Neuronal stem cell (in vitro differentiated cells): Measurements from ENCODE around the gene UBE2D3.
A peak's percentile ranks its signal among the peaks of the same experiment; 100 is the strongest.

Experiments
- DNase-seq: peaks from one replicate; pipeline ENCODE4 v3.0.0-alpha.2; 2013; ENCODE audit warnings: low spot score
- H2AFZ ChIP-seq: one replicate; pipeline ENCODE4 v1.6.1; 2013; ENCODE audit warnings: mild to moderate bottlenecking, low read length, inconsistent platforms
- H2AK5ac ChIP-seq: 2 replicates; pipeline ENCODE4 v1.6.1; 2013; ENCODE audit warnings: low read depth, mild to moderate bottlenecking, inconsistent platforms, low read length, moderate library complexity, mixed read lengths
- H2BK120ac ChIP-seq: 2 replicates; pipeline ENCODE4 v1.6.1; 2013; ENCODE audit warnings: low read depth, mild to moderate bottlenecking, inconsistent platforms, low read length, moderate library complexity, mixed read lengths
- H2BK12ac ChIP-seq: one replicate; pipeline ENCODE4 v1.6.1; 2013; ENCODE audit warnings: low read length, inconsistent platforms
- H2BK15ac ChIP-seq: 2 replicates; pipeline ENCODE4 v1.6.1; 2013; ENCODE audit warnings: mild to moderate bottlenecking, low read length, inconsistent platforms, mixed read lengths
- H2BK5ac ChIP-seq: one replicate; pipeline ENCODE4 v1.6.1; 2013; ENCODE audit warnings: inconsistent platforms, mild to moderate bottlenecking, low read length, moderate library complexity
- H3K14ac ChIP-seq: one replicate; pipeline ENCODE4 v1.6.1; 2013; ENCODE audit warnings: low read length, inconsistent platforms
- H3K18ac ChIP-seq: 2 replicates; pipeline ENCODE4 v1.6.1; 2013; ENCODE audit warnings: low read length, inconsistent platforms
- H3K23ac ChIP-seq: 2 replicates; pipeline ENCODE4 v1.6.1; 2013; ENCODE audit warnings: low read depth, mild to moderate bottlenecking, mixed read lengths, low read length, inconsistent platforms; ENCODE audit not compliant: poor library complexity
- H3K27ac ChIP-seq: replicated peaks from 3 replicates; pipeline ENCODE4 v1.5.1; 2013; ENCODE audit warnings: low read length, inconsistent platforms
- H3K27me3 ChIP-seq, 3 experiments: 2 replicates each; pipeline ENCODE4 v1.6.1; 2013; ENCODE audit warnings: low read length in 3 of 3, mild to moderate bottlenecking in 2 of 3, inconsistent platforms in 1 of 3, low read depth in 1 of 3, mixed read lengths in 1 of 3, moderate library complexity in 1 of 3; ENCODE audit not compliant: control insufficient read depth in 3 of 3, insufficient read depth in 3 of 3
- H3K36me3 ChIP-seq, 2 donors: replicated peaks in 1 of 2; 2 replicates each; pipeline ENCODE4 v1.6.1; 2013; ENCODE audit warnings: low read length in 2 of 2; ENCODE audit not compliant: control insufficient read depth in 2 of 2, insufficient read depth in 2 of 2
- H3K4ac ChIP-seq: 2 replicates; pipeline ENCODE4 v1.6.1; 2013; ENCODE audit warnings: inconsistent platforms, mild to moderate bottlenecking, low read length, moderate library complexity
- H3K4me1 ChIP-seq, 2 donors: 1 replicate in 1 of 2; 2 replicates in 1 of 2; pipeline ENCODE4 v1.6.1; 2013; ENCODE audit warnings: low read length in 2 of 2, low read depth in 1 of 2; ENCODE audit not compliant: control insufficient read depth in 2 of 2, insufficient read depth in 1 of 2
- H3K4me2 ChIP-seq: one replicate; pipeline ENCODE4 v1.6.1; 2013; ENCODE audit warnings: mild to moderate bottlenecking, low read length, inconsistent platforms; ENCODE audit not compliant: insufficient read depth, poor library complexity, severe bottlenecking
- H3K4me3 ChIP-seq, 2 donors: 2 replicates each; pipeline ENCODE4 v1.5.1; 2013; ENCODE audit warnings: low read length in 2 of 2, mild to moderate bottlenecking in 2 of 2, inconsistent platforms in 1 of 2, moderate library complexity in 1 of 2
- H3K79me1 ChIP-seq: one replicate; pipeline ENCODE4 v1.6.1; 2013; ENCODE audit warnings: low read depth, mild to moderate bottlenecking, inconsistent platforms, low read length, moderate library complexity
- H3K9ac ChIP-seq: one replicate; pipeline ENCODE4 v1.6.1; 2013; ENCODE audit warnings: mild to moderate bottlenecking, low read depth, low read length, inconsistent platforms; ENCODE audit not compliant: poor library complexity
- H3K9me3 ChIP-seq, 2 donors: replicated peaks in 1 of 2; 2 replicates each; pipeline versions ENCODE3 to v1.6.1; 2013; ENCODE audit warnings: low read length in 2 of 2, mild to moderate bottlenecking in 2 of 2, inconsistent platforms in 1 of 2, low read depth in 1 of 2, mixed read lengths in 1 of 2, moderate library complexity in 1 of 2; ENCODE audit not compliant: control insufficient read depth in 2 of 2, insufficient read depth in 1 of 2
- H4K8ac ChIP-seq: one replicate; pipeline ENCODE4 v1.6.1; 2013; ENCODE audit warnings: low read depth, mild to moderate bottlenecking, inconsistent platforms, low read length, moderate library complexity
- H4K91ac ChIP-seq: one replicate; pipeline ENCODE4 v1.6.1; 2013; ENCODE audit warnings: low read length, low read depth, mild to moderate bottlenecking, inconsistent platforms; ENCODE audit not compliant: poor library complexity
- WGBS, 2 donors: extraction: QIAGEN DNeasy Blood & Tissue Kit; methylation state at CpG; one replicate each; pipeline ENCODE4 v1.1.7; 2013; ENCODE audit warnings: missing lambda C conversion rate in 2 of 2, mixed read lengths in 1 of 2; ENCODE audit not compliant: insufficient read length in 2 of 2, insufficient replicate concordance in 1 of 2; ENCODE audit errors: extremely low coverage in 2 of 2; 5-methylcytosine and 5-hydroxymethylcytosine counted together

UBE2D3 gene

DNA sequence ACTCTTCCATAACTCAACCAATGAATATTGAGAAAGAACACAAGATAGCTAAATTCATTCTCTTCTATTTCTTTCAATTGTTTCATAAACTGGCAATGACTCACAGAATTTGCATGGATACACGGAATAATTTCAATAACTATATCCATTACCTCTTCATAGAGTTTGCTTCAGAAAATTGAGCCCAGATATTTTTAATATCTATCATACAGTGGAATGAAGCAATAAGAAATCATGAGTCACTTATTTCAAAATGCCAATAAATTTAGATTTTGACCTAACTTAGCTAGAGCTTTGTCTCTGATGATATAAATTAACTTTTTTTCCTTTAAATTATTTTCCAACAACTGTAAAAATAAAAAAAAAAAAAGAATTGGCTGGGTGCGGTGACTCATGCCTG, 44.3 kb downstream of the UBE2D3 start:
- Histone ChIP-seq H4K8ac (no peak overlapping the region), H3K36me3 (peaks cover 0 to 3% of the 10 kb centered on the region in 2 donors), H3K9ac (no peak overlapping the region), H4K91ac (no peak overlapping the region), H2BK120ac (no peak overlapping the region), H3K4me2 (no peak overlapping the region), H2AFZ (no peak overlapping the region), H3K27ac (no peak overlapping the region), H3K27me3 (no peaks in the 10 kb centered on the region), H3K4me3 (no peak overlapping the region), H2AK5ac (no peak overlapping the region), H2BK15ac (no peak overlapping the region), H2BK12ac (no peak overlapping the region), H3K18ac (no peak overlapping the region), H3K9me3 (no peaks in the 10 kb centered on the region), H3K4ac (no peak overlapping the region), H2BK5ac (no peak overlapping the region), H3K4me1 (peaks cover 0 to 3% of the 10 kb centered on the region in 2 donors), H3K79me1 (no peaks in the 10 kb centered on the region), H3K14ac (no peak overlapping the region), H3K23ac (no peak overlapping the region)
- DNase-seq: no peak
- WGBS, 2 donors: no CpG with 5 or more reads among the region's 2 CpGs

GRCh38 chr4:102781570-102781969, 45.8 kb downstream of the UBE2D3 start:
- no peak overlapping the region for H3K14ac ChIP-seq
- no peak overlapping the region for H2BK120ac ChIP-seq
- no peak overlapping the region for H2BK15ac ChIP-seq
- no peak overlapping the region for H2AK5ac ChIP-seq
- H3K9me3 ChIP-seq: no peaks in the 10 kb centered on the region
- peaks cover 0 to 3% of the 10 kb centered on the region in 2 donors for H3K36me3 ChIP-seq
- no peak overlapping the region for H2BK5ac ChIP-seq
- H2BK12ac ChIP-seq: no peak overlapping the region
- no peak overlapping the region for H3K9ac ChIP-seq
- no peak overlapping the region for H4K91ac ChIP-seq
- no peak overlapping the region for H3K4me3 ChIP-seq
- H3K18ac ChIP-seq: no peak overlapping the region
- H3K23ac ChIP-seq: no peak overlapping the region
- H2AFZ ChIP-seq: no peak overlapping the region
- H3K4ac ChIP-seq: no peak overlapping the region
- H3K79me1 ChIP-seq: no peaks in the 10 kb centered on the region
- H3K4me2 ChIP-seq: no peak overlapping the region
- DNase-seq: no peak
- no CpG with 5 or more reads among the region's 1 CpG for WGBS, 2 donors
- no peaks in the 10 kb centered on the region for H3K27me3 ChIP-seq
- peaks cover 0 to 3% of the 10 kb centered on the region in 2 donors for H3K4me1 ChIP-seq
- no peak overlapping the region for H4K8ac ChIP-seq
- H3K27ac ChIP-seq: no peak overlapping the region

GRCh38 chr4:102780476-102781144, 46.7 kb downstream of the UBE2D3 start:
- Histone ChIP-seq H3K36me3 (no peaks in the 10 kb centered on the region), H3K18ac (no peak overlapping the region), H2AFZ (no peak overlapping the region), H4K8ac (no peak overlapping the region), H3K14ac (no peak overlapping the region), H3K27me3 (no peaks in the 10 kb centered on the region), H3K79me1 (no peaks in the 10 kb centered on the region), H3K4me1 (peaks cover 0 to 3% of the 10 kb centered on the region in 2 donors), H3K9me3 (no peaks in the 10 kb centered on the region), H3K4me3 (no peak overlapping the region), H2AK5ac (no peak overlapping the region), H2BK5ac (no peak overlapping the region), H4K91ac (no peak overlapping the region), H2BK120ac (no peak overlapping the region), H3K9ac (no peak overlapping the region), H2BK15ac (no peak overlapping the region), H2BK12ac (no peak overlapping the region), H3K4ac (no peak overlapping the region), H3K27ac (no peak overlapping the region), H3K4me2 (no peak overlapping the region), H3K23ac (no peak overlapping the region)
- DNase-seq: no peak
- no CpG with 5 or more reads among the region's 5 CpGs for WGBS, 2 donors

- H2BK120ac ChIP-seq: no peak overlapping the region
- H2AFZ ChIP-seq: peak overlapping the region; percentile 26
- H3K36me3 ChIP-seq: no peaks in the 10 kb centered on the region
- no peak overlapping the region for H3K23ac ChIP-seq
- no peak overlapping the region for H3K18ac ChIP-seq
- no peaks in the 10 kb centered on the region for H3K27me3 ChIP-seq
- no peaks in the 10 kb centered on the region for H3K79me1 ChIP-seq
- no peak overlapping the region for H3K9ac ChIP-seq
- no peak overlapping the region for H3K4ac ChIP-seq
- no peak overlapping the region for H3K27ac ChIP-seq
- no peak overlapping the region for H3K14ac ChIP-seq
- no peak overlapping the region for H4K8ac ChIP-seq
- no peak overlapping the region for H2AK5ac ChIP-seq
- H3K4me1 ChIP-seq: peaks cover 0 to 3% of the 10 kb centered on the region in 2 donors
- no peak overlapping the region for H4K91ac ChIP-seq
- no peaks in the 10 kb centered on the region for H3K9me3 ChIP-seq
- no peak overlapping the region for H3K4me3 ChIP-seq
- H3K4me2 ChIP-seq: no peak overlapping the region
- H2BK15ac ChIP-seq: no peak overlapping the region
- H2BK12ac ChIP-seq: no peak overlapping the region
- no peak for DNase-seq
- no peak overlapping the region for H2BK5ac ChIP-seq
- no CpG with 5 or more reads among the region's 4 CpGs for WGBS, 2 donors
Measured at GRCh38 chr4:102779204-102779603, 48.1 kb downstream of the UBE2D3 start.
